ENCODE measurements around the gene ZYX. TPM values are rescaled to one million over a fixed set of nuclear protein-coding genes. Genes with fewer than 3 reads are reported as not detected.
"Not testable (repeated sequence)": the region's sequence is repeated elsewhere in the genome, so short reads cannot be mapped to it uniquely, and the experiment has no call there.

ZYX gene
- total and polyA plus RNA-seq, 9 donors = 41.4 to 290 (median 214) TPM

GRCh38 chr7:143391462-143392404 is 10.6 kb downstream of the ZYX start:
- Histone ChIP-seq H3K27me3 (ENCODE audit: control insufficient read depth, insufficient read depth, low read length) (no peaks in the 10 kb centered on the region), H3K4me3 (ENCODE audit: low read length) (no peak overlapping the region)
- peak; percentile 90 for DNase-seq

GRCh38 chr7:143392427-143392826 is 11.3 kb downstream of the ZYX start:
- Histone ChIP-seq H3K4me1 (ENCODE audit: control insufficient read depth, insufficient read depth, low read length) (peaks cover 64% of the 10 kb centered on the region), H3K36me3 (ENCODE audit: control insufficient read depth, insufficient read depth, low read length) (peaks cover 62% of the 10 kb centered on the region), H3K27ac (ENCODE audit: low read length) (peak overlapping the region; percentile 89)
- H3K9me3 ChIP-seq (replicated peaks; ENCODE audit: control insufficient read depth, low read depth, low read length); DNase-seq; H3K4me3 ChIP-seq (ENCODE audit: low read length); H3K27me3 ChIP-seq (ENCODE audit: control insufficient read depth, insufficient read depth, low read length): not testable (repeated sequence)
- WGBS (ENCODE audit: insufficient coverage) = 50% methylated on average over 1 of the region's 8 CpGs

More at GRCh38 chr7:143391462-143392404, 10.6 kb downstream of the ZYX start:
- Histone ChIP-seq H3K9me3 (replicated peaks; ENCODE audit: control insufficient read depth, low read depth, low read length) (no peaks in the 10 kb centered on the region), H3K36me3 (ENCODE audit: control insufficient read depth, insufficient read depth, low read length) (peaks cover 69% of the 10 kb centered on the region), H3K4me1 (ENCODE audit: control insufficient read depth, insufficient read depth, low read length) (peaks cover 71% of the 10 kb centered on the region), H3K27ac (ENCODE audit: low read length) (peak overlapping the region; percentile 89)
- WGBS (ENCODE audit: insufficient coverage) = 49% methylated on average over 12 of the region's 24 CpGs

- Histone ChIP-seq H3K4me1 (ENCODE audit: control insufficient read depth, insufficient read depth, low read length) (peaks cover 60% of the 10 kb centered on the region), H3K9me3 (replicated peaks; ENCODE audit: control insufficient read depth, low read depth, low read length) (no peaks in the 10 kb centered on the region), H3K4me3 (ENCODE audit: low read length) (no peak overlapping the region), H3K36me3 (ENCODE audit: control insufficient read depth, insufficient read depth, low read length) (peaks cover 58% of the 10 kb centered on the region), H3K27ac (ENCODE audit: low read length) (no peak overlapping the region), H3K27me3 (ENCODE audit: control insufficient read depth, insufficient read depth, low read length) (no peaks in the 10 kb centered on the region)
- DNase-seq = no peak
- WGBS (ENCODE audit: insufficient coverage) = 98% methylated on average over 6 of the region's 6 CpGs
These were observed 11.7 kb downstream of the ZYX start for GRCh38 chr7:143392875-143393266.

GRCh38 chr7:143393267-143394041 is 12.3 kb downstream of the ZYX start:
- Histone ChIP-seq H3K27ac (ENCODE audit: low read length) (no peak overlapping the region), H3K36me3 (ENCODE audit: control insufficient read depth, insufficient read depth, low read length) (peaks cover 52% of the 10 kb centered on the region), H3K27me3 (ENCODE audit: control insufficient read depth, insufficient read depth, low read length) (no peaks in the 10 kb centered on the region), H3K4me1 (ENCODE audit: control insufficient read depth, insufficient read depth, low read length) (peaks cover 54% of the 10 kb centered on the region), H3K9me3 (replicated peaks; ENCODE audit: control insufficient read depth, low read depth, low read length) (no peaks in the 10 kb centered on the region), H3K4me3 (ENCODE audit: low read length) (no peak overlapping the region)
- WGBS (ENCODE audit: insufficient coverage) = 64% methylated on average over 11 of the region's 14 CpGs
- DNase-seq = peak; percentile 52

- H3K27ac ChIP-seq (ENCODE audit: low read length) = no peak overlapping the region
- no peaks in the 10 kb centered on the region for H3K27me3 ChIP-seq (ENCODE audit: control insufficient read depth, insufficient read depth, low read length)
- H3K36me3 ChIP-seq (ENCODE audit: control insufficient read depth, insufficient read depth, low read length) = peaks cover 46% of the 10 kb centered on the region
- 100% methylated on average over 1 of the region's 6 CpGs for WGBS (ENCODE audit: insufficient coverage)
- H3K4me3 ChIP-seq (ENCODE audit: low read length) = no peak overlapping the region
- no peaks in the 10 kb centered on the region for H3K9me3 ChIP-seq (replicated peaks; ENCODE audit: control insufficient read depth, low read depth, low read length)
- H3K4me1 ChIP-seq (ENCODE audit: control insufficient read depth, insufficient read depth, low read length) = peaks cover 54% of the 10 kb centered on the region
- no peak for DNase-seq
These were observed 12.9 kb downstream of the ZYX start for GRCh38 chr7:143394068-143394467.

GRCh38 chr7:143394777-143395176 is 13.6 kb downstream of the ZYX start:
- Histone ChIP-seq H3K36me3 (ENCODE audit: control insufficient read depth, insufficient read depth, low read length) (peaks cover 39% of the 10 kb centered on the region), H3K9me3 (replicated peaks; ENCODE audit: control insufficient read depth, low read depth, low read length) (no peaks in the 10 kb centered on the region), H3K27me3 (ENCODE audit: control insufficient read depth, insufficient read depth, low read length) (no peaks in the 10 kb centered on the region), H3K4me1 (ENCODE audit: control insufficient read depth, insufficient read depth, low read length) (peaks cover 50% of the 10 kb centered on the region), H3K27ac (ENCODE audit: low read length) (no peak overlapping the region), H3K4me3 (ENCODE audit: low read length) (no peak overlapping the region)
- WGBS (ENCODE audit: insufficient coverage) = 81% methylated on average over 5 of the region's 6 CpGs
- no peak for DNase-seq

GRCh38 chr7:143395187-143396149 is 14.3 kb downstream of the ZYX start:
- DNase-seq = no peak
- no peak overlapping the region for H3K4me3 ChIP-seq (ENCODE audit: low read length)
- H3K4me1 ChIP-seq (ENCODE audit: control insufficient read depth, insufficient read depth, low read length) = peaks cover 47% of the 10 kb centered on the region
- peaks cover 32% of the 10 kb centered on the region for H3K36me3 ChIP-seq (ENCODE audit: control insufficient read depth, insufficient read depth, low read length)
- H3K9me3 ChIP-seq (replicated peaks; ENCODE audit: control insufficient read depth, low read depth, low read length) = no peaks in the 10 kb centered on the region
- H3K27me3 ChIP-seq (ENCODE audit: control insufficient read depth, insufficient read depth, low read length) = no peaks in the 10 kb centered on the region
- 68% methylated on average over 14 of the region's 21 CpGs for WGBS (ENCODE audit: insufficient coverage)
- no peak overlapping the region for H3K27ac ChIP-seq (ENCODE audit: low read length)

GRCh38 chr7:143396182-143396581 is 15.0 kb downstream of the ZYX start:
- Histone ChIP-seq H3K4me3 (ENCODE audit: low read length) (no peak overlapping the region), H3K27me3 (ENCODE audit: control insufficient read depth, insufficient read depth, low read length) (no peaks in the 10 kb centered on the region), H3K36me3 (ENCODE audit: control insufficient read depth, insufficient read depth, low read length) (peaks cover 25% of the 10 kb centered on the region), H3K27ac (ENCODE audit: low read length) (no peak overlapping the region), H3K4me1 (ENCODE audit: control insufficient read depth, insufficient read depth, low read length) (peaks cover 39% of the 10 kb centered on the region), H3K9me3 (replicated peaks; ENCODE audit: control insufficient read depth, low read depth, low read length) (no peaks in the 10 kb centered on the region)
- no peak for DNase-seq
- 42% methylated on average over 2 of the region's 7 CpGs for WGBS (ENCODE audit: insufficient coverage)

- peaks cover 18% of the 10 kb centered on the region for H3K36me3 ChIP-seq (ENCODE audit: control insufficient read depth, insufficient read depth, low read length)
- DNase-seq = no peak
- H3K4me1 ChIP-seq (ENCODE audit: control insufficient read depth, insufficient read depth, low read length) = peaks cover 32% of the 10 kb centered on the region
- H3K4me3 ChIP-seq (ENCODE audit: low read length) = no peak overlapping the region
- 82% methylated on average over 18 of the region's 28 CpGs for WGBS (ENCODE audit: insufficient coverage)
- no peaks in the 10 kb centered on the region for H3K27me3 ChIP-seq (ENCODE audit: control insufficient read depth, insufficient read depth, low read length)
- no peak overlapping the region for H3K27ac ChIP-seq (ENCODE audit: low read length)
- no peaks in the 10 kb centered on the region for H3K9me3 ChIP-seq (replicated peaks; ENCODE audit: control insufficient read depth, low read depth, low read length)
These were observed 15.7 kb downstream of the ZYX start for GRCh38 chr7:143396625-143397556.
